Caco-2 (cell line): ENCODE measurements around the gene AGGF1. TPM values are rescaled to one million over a fixed set of nuclear protein-coding genes. Genes with fewer than 3 reads are reported as not detected.

Experiments used
- BruUV-seq: library from RNA; stranded (reverse); fragments of 400-500 nt; replicated peaks from 2 replicates; lab custom pipeline; 2021; lab: Mats Ljungman, UMichigan
- CTCF ChIA-PET: fragments of 300-600 bp; sonication (Branson Sonifier 250); formaldehyde crosslinking; loops from one replicate; lab custom pipeline; 2022; ENCODE audit warnings: antibody characterized with exemption; lab: Charles Lee
- POLR2A ChIA-PET: fragments of 300-600 bp; sonication (Branson Sonifier 250); formaldehyde crosslinking; loops from one replicate; lab custom pipeline; 2022; ENCODE audit warnings: antibody characterized with exemption; lab: Charles Lee
- DNase-seq, 2 experiments: peaks; one replicate each; pipeline versions ENCODE4 v3.0.0 to v3.0.0-alpha.2; 2020 to 2022
- H3K27me3 ChIP-seq: replicated peaks from 2 replicates; pipeline ENCODE4 v1.6.0; 2011; ENCODE audit warnings: low read length; ENCODE audit not compliant: control insufficient read depth, insufficient read depth
- H3K36me3 ChIP-seq: 2 replicates; pipeline ENCODE4 v1.5.1; 2011; ENCODE audit warnings: low read length; ENCODE audit not compliant: control insufficient read depth, insufficient read depth
- H3K4me1 ChIP-seq: fragments of 250-450 bp; sonication (Bioruptor Pico); 2 replicates; pipeline ENCODE4 v1.5.1; 2020; ENCODE audit warnings: mild to moderate bottlenecking
- H3K4me3 ChIP-seq: 2 replicates; pipeline ENCODE4 v1.5.1; 2011; ENCODE audit warnings: low read depth, mild to moderate bottlenecking, control low read depth, low read length
- H3K9me3 ChIP-seq: fragments of 250-450 bp; sonication (Bioruptor Pico); 2 replicates; pipeline ENCODE4 v1.5.1; 2020; ENCODE audit warnings: mild to moderate bottlenecking, moderate library complexity
- H3K27ac Mint-ChIP-seq: one replicate; pipeline ENCODE4 v1.8.0; 2022; ENCODE audit warnings: mixed read lengths; ENCODE audit not compliant: unreplicated experiment
- H3K27me3 Mint-ChIP-seq: one replicate; pipeline ENCODE4 v1.8.0; 2022; ENCODE audit warnings: mixed read lengths; ENCODE audit not compliant: insufficient read depth, unreplicated experiment
- H3K36me3 Mint-ChIP-seq: one replicate; pipeline ENCODE4 v1.8.0; 2022; ENCODE audit warnings: mild to moderate bottlenecking, mixed read lengths; ENCODE audit not compliant: insufficient read depth, unreplicated experiment
- H3K4me1 Mint-ChIP-seq: one replicate; pipeline ENCODE4 v1.8.0; 2022; ENCODE audit warnings: low read depth, mixed read lengths; ENCODE audit not compliant: unreplicated experiment
- H3K4me3 Mint-ChIP-seq: one replicate; pipeline ENCODE4 v1.8.0; 2022; ENCODE audit warnings: mild to moderate bottlenecking, moderate library complexity, mixed read lengths; ENCODE audit not compliant: unreplicated experiment
- H3K9me3 Mint-ChIP-seq: one replicate; pipeline ENCODE4 v1.8.0; 2022; ENCODE audit warnings: mixed read lengths; ENCODE audit not compliant: unreplicated experiment
- intact Hi-C: fragments of 100-400 bp; cut with micrococcal nuclease; formaldehyde crosslinking; loops from one replicate; pipeline ENCODE4 v1.10.0; 2022; ENCODE audit not compliant: unreplicated experiment
- total RNA-seq: library from RNA; stranded (reverse); gene quantifications from 2 replicates; pipeline ENCODE4 v1.2.3, GENCODE V29; 2022
- TF ChIP-seq, protein P1 (sequence below), 2 experiments: fragments of 200-600 bp in 1 of 2; IDR thresholded peaks; 1 replicate in 1 of 2; 2 replicates in 1 of 2; pipeline versions ENCODE4 v1.5.1 to v1.8.0; 2011 to 2022; ENCODE audit warnings: antibody characterized with exemption in 1 of 2, control low read depth in 1 of 2, inconsistent platforms in 1 of 2, low read depth in 1 of 2, low read length in 1 of 2, mild to moderate bottlenecking in 1 of 2, moderate library complexity in 1 of 2; ENCODE audit not compliant: insufficient read depth in 1 of 2, severe bottlenecking in 1 of 2, unreplicated experiment in 1 of 2

Gene AGGF1
- total RNA-seq, 1 experiment from 2014 or later: 20.2 TPM

DNA sequence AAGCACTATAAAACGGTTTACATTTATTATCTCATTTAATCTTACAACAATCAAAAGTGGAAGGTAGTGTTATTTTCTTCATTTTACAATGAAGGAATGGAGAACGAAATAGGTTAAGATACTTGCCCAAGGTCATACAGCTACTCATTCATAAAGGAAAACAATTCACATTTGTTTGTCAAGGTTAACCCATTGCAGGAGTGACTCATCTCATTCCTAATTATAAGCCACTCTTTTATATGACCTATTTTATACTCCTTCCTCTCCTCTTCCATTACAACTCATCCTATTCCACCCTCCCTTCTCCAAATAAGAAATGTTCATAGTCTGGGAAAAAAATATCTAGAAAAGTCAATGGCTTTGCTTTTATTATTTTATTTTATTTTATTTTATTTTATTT lies 47.8 kb upstream of the AGGF1 start:
- H3K27me3 Mint-ChIP-seq: no peaks in the 10 kb centered on the region
- Histone ChIP-seq H3K4me3 (no peak overlapping the region), H3K9me3 (no peaks in the 10 kb centered on the region), H3K36me3 (no peaks in the 10 kb centered on the region), H3K27me3 (no peaks in the 10 kb centered on the region), H3K4me1 (no peaks in the 10 kb centered on the region; the same call in 1 of the 2 replicates)
- DNase-seq: no peak
- no TSS peak for BruUV-seq
- TF ChIP-seq, protein P1, sequence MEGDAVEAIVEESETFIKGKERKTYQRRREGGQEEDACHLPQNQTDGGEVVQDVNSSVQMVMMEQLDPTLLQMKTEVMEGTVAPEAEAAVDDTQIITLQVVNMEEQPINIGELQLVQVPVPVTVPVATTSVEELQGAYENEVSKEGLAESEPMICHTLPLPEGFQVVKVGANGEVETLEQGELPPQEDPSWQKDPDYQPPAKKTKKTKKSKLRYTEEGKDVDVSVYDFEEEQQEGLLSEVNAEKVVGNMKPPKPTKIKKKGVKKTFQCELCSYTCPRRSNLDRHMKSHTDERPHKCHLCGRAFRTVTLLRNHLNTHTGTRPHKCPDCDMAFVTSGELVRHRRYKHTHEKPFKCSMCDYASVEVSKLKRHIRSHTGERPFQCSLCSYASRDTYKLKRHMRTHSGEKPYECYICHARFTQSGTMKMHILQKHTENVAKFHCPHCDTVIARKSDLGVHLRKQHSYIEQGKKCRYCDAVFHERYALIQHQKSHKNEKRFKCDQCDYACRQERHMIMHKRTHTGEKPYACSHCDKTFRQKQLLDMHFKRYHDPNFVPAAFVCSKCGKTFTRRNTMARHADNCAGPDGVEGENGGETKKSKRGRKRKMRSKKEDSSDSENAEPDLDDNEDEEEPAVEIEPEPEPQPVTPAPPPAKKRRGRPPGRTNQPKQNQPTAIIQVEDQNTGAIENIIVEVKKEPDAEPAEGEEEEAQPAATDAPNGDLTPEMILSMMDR (IDR thresholded peaks at IDR 0.05; ENCODE audit: insufficient read depth in 1 of 2, low read depth in 1 of 2, low read length in 1 of 2, severe bottlenecking in 1 of 2, unreplicated experiment in 1 of 2): no peak
- intact Hi-C loops: no loop called here
- CTCF ChIA-PET: no interaction called here
- POLR2A ChIA-PET: no interaction called here
- H3K9me3 Mint-ChIP-seq: no peaks in the 10 kb centered on the region
- no peaks in the 10 kb centered on the region for H3K36me3 Mint-ChIP-seq
- peaks cover 7% of the 10 kb centered on the region for H3K4me1 Mint-ChIP-seq
- H3K27ac Mint-ChIP-seq: no peak overlapping the region
- no peak overlapping the region for H3K4me3 Mint-ChIP-seq

- intact Hi-C loops: no loop called here
- H3K9me3 ChIP-seq: no peaks in the 10 kb centered on the region
- BruUV-seq: no TSS peak
- Mint-ChIP-seq H3K4me1 (peaks cover 7% of the 10 kb centered on the region), H3K27ac (no peak overlapping the region), H3K9me3 (no peaks in the 10 kb centered on the region), H3K36me3 (no peaks in the 10 kb centered on the region), H3K4me3 (no peak overlapping the region), H3K27me3 (no peaks in the 10 kb centered on the region)
- TF ChIP-seq, protein P1 (IDR thresholded peaks at IDR 0.05; ENCODE audit: insufficient read depth in 1 of 2, low read depth in 1 of 2, low read length in 1 of 2, severe bottlenecking in 1 of 2, unreplicated experiment in 1 of 2): no peak
- ChIA-PET CTCF (no interaction called here), POLR2A (no interaction called here)
- no peak overlapping the region for H3K4me3 ChIP-seq
- H3K27me3 ChIP-seq: no peaks in the 10 kb centered on the region
- no peak for DNase-seq
- H3K4me1 ChIP-seq: no peaks in the 10 kb centered on the region; the same call in 1 of the 2 replicates
- no peaks in the 10 kb centered on the region for H3K36me3 ChIP-seq
Observed at GRCh38 chr5:76983468-76983867, 46.7 kb upstream of the AGGF1 start.

GRCh38 chr5:76986825-76987526 lies 43.2 kb upstream of the AGGF1 start:
- ChIA-PET CTCF (no interaction called here), POLR2A (no interaction called here)
- Mint-ChIP-seq H3K4me1 (no peaks in the 10 kb centered on the region), H3K36me3 (no peaks in the 10 kb centered on the region), H3K4me3 (no peak overlapping the region), H3K9me3 (no peaks in the 10 kb centered on the region), H3K27ac (no peak overlapping the region), H3K27me3 (no peaks in the 10 kb centered on the region)
- no peak for DNase-seq
- BruUV-seq: no TSS peak
- Histone ChIP-seq H3K27me3 (no peaks in the 10 kb centered on the region), H3K9me3 (no peaks in the 10 kb centered on the region), H3K36me3 (no peaks in the 10 kb centered on the region), H3K4me3 (no peak overlapping the region), H3K4me1 (no peaks in the 10 kb centered on the region)
- TF ChIP-seq, protein P1 (IDR thresholded peaks at IDR 0.05; ENCODE audit: insufficient read depth in 1 of 2, low read depth in 1 of 2, low read length in 1 of 2, severe bottlenecking in 1 of 2, unreplicated experiment in 1 of 2): no peak
- intact Hi-C loops: no loop called here
